ENCODE measurements around the gene AUP1. TPM values are rescaled to one million over a fixed set of nuclear protein-coding genes. Genes with fewer than 3 reads are reported as not detected.

The AUP1 gene
- total RNA-seq, 1 donor from 2014 or later, result 99.5 TPM

DNA sequence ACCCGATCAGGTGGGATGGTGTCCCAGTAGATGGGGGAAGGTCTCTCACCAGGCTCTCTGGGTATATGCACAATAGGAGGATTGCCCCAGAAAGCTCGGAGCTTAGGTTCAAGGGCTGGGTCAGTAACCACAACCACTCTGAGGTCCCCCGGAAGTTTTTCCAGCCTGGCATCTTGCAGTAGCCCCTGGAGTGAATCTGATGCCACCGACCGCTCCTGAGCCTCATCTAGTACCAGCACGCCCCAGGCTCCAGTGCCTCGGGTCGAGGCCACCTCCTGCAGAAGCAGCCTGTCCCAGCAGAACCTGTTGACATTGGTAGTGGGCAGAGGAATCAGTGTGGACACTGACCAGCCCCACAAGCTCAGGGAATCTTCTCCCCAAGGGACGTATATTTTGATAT is 5.5 kb downstream of the AUP1 start:
- H3K27ac Mint-ChIP-seq (ENCODE audit: unreplicated experiment), result no peak overlapping the region
- TF ChIP-seq, protein P1, sequence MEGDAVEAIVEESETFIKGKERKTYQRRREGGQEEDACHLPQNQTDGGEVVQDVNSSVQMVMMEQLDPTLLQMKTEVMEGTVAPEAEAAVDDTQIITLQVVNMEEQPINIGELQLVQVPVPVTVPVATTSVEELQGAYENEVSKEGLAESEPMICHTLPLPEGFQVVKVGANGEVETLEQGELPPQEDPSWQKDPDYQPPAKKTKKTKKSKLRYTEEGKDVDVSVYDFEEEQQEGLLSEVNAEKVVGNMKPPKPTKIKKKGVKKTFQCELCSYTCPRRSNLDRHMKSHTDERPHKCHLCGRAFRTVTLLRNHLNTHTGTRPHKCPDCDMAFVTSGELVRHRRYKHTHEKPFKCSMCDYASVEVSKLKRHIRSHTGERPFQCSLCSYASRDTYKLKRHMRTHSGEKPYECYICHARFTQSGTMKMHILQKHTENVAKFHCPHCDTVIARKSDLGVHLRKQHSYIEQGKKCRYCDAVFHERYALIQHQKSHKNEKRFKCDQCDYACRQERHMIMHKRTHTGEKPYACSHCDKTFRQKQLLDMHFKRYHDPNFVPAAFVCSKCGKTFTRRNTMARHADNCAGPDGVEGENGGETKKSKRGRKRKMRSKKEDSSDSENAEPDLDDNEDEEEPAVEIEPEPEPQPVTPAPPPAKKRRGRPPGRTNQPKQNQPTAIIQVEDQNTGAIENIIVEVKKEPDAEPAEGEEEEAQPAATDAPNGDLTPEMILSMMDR (IDR thresholded peaks at IDR 0.05; ENCODE audit: partially characterized antibody, unreplicated experiment), result no peak
- no peak overlapping the region for H3K4me3 Mint-ChIP-seq (ENCODE audit: unreplicated experiment)
- H3K36me3 Mint-ChIP-seq (ENCODE audit: unreplicated experiment), result peaks cover 9% of the 10 kb centered on the region
- peaks cover 12% of the 10 kb centered on the region for H3K9me3 Mint-ChIP-seq (ENCODE audit: unreplicated experiment)
- H3K4me1 Mint-ChIP-seq (ENCODE audit: low read depth, unreplicated experiment), result no peaks in the 10 kb centered on the region
- H3K27me3 Mint-ChIP-seq (ENCODE audit: unreplicated experiment), result peaks cover 29% of the 10 kb centered on the region
- no peak for DNase-seq

DNA sequence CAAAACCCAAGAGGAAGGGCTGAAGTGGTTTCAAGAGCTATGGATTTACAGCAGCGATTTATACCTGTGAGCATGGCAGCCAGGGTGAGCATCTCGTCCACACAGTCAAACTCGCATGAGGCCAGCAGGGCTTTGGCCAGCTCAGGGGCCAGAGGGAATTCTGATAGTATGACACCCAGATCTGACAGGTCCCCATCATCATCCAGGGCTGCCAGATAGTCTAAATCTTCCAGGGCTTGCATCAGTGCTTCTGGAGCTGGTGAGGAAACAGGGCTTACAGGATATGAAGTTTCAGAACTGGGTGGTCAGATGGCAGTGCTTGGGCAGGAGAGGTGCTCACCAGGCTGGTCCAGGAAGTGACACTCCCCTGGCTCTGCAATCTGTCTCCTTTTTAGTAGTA is 7.0 kb downstream of the AUP1 start:
- peaks cover 9% of the 10 kb centered on the region for H3K36me3 Mint-ChIP-seq (ENCODE audit: unreplicated experiment)

DNA sequence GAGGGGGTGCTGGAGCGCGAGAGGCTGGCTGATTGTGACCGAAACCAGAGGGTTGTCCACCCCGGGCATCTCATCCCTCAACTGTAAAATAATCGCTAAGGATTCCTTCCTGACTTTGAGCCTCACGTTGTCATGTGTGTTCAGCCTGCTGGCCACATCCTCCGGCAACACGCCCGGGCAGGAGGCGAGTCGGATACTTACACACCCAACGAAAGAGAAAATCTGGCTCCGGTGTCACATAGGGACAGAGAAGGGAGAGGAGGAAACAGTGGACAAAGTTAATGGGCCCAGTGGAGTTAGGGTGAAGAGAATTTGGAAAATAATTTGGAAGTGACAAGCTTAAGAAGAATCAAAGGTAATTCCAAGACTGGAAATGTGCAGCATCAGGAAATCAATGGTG is 12.9 kb downstream of the AUP1 start:
- Mint-ChIP-seq H3K27ac (ENCODE audit: unreplicated experiment) (no peak overlapping the region), H3K27me3 (ENCODE audit: unreplicated experiment) (peaks cover 27% of the 10 kb centered on the region), H3K4me1 (ENCODE audit: low read depth, unreplicated experiment) (peaks cover 4% of the 10 kb centered on the region), H3K9me3 (ENCODE audit: unreplicated experiment) (peaks cover 11% of the 10 kb centered on the region), H3K4me3 (ENCODE audit: unreplicated experiment) (peak overlapping the region; percentile 53), H3K36me3 (ENCODE audit: unreplicated experiment) (peaks cover 8% of the 10 kb centered on the region)
- DNase-seq, result peak; percentile 11
- TF ChIP-seq, protein P1 (IDR thresholded peaks at IDR 0.05; ENCODE audit: partially characterized antibody, unreplicated experiment), result no peak

More for the DNA sequence above, 7.0 kb downstream of the AUP1 start:
- no peaks in the 10 kb centered on the region for H3K4me1 Mint-ChIP-seq (ENCODE audit: low read depth, unreplicated experiment)
- peaks cover 30% of the 10 kb centered on the region for H3K27me3 Mint-ChIP-seq (ENCODE audit: unreplicated experiment)
- no peak overlapping the region for H3K4me3 Mint-ChIP-seq (ENCODE audit: unreplicated experiment)
- H3K9me3 Mint-ChIP-seq (ENCODE audit: unreplicated experiment), result peaks cover 7% of the 10 kb centered on the region
- no peak overlapping the region for H3K27ac Mint-ChIP-seq (ENCODE audit: unreplicated experiment)
- TF ChIP-seq, protein P1 (IDR thresholded peaks at IDR 0.05; ENCODE audit: partially characterized antibody, unreplicated experiment), result no peak
- no peak for DNase-seq

DNA sequence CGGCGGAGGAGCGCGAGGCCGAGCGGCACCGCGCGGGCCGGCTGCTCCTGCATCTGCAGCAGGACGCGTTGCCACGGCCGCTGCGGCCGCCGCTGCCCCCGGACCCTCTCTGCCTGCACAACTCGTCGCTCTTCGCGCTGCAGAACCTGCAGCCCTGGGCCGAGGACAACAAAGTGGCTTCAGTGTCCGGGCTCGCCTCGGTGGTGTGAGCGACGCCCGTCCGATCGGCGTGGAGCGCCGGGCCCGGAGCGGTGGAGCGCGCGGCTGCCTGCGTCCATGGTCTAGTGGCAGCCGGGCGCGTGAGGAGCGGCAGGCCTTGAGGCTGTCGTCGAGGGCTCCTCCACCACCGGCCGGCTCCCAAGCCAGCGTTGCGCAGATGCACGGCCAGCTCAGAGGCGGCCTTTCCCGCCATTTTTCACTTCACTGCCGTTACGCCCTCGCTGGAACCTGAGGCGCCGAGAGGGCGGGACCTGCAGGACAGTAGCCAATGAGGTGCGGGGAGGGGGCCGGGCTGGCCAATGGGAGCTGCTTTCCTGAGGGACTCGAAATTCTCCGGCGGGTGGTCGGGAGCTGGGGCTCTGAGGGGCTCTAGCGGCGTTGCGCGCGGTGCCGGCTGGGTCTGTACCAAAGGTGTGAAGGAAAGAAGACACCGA is 13.4 kb downstream of the AUP1 start:
- no peak overlapping the region for H3K27ac Mint-ChIP-seq (ENCODE audit: unreplicated experiment)
- H3K27me3 Mint-ChIP-seq (ENCODE audit: unreplicated experiment), result peaks cover 27% of the 10 kb centered on the region
- peaks cover 13% of the 10 kb centered on the region for H3K9me3 Mint-ChIP-seq (ENCODE audit: unreplicated experiment)
- peaks cover 6% of the 10 kb centered on the region for H3K4me1 Mint-ChIP-seq (ENCODE audit: low read depth, unreplicated experiment)
- H3K36me3 Mint-ChIP-seq (ENCODE audit: unreplicated experiment), result peaks cover 8% of the 10 kb centered on the region
- peak; percentile 78 for DNase-seq
- TF ChIP-seq, protein P1 (IDR thresholded peaks at IDR 0.05; ENCODE audit: partially characterized antibody, unreplicated experiment), result no peak
- peak overlapping the region; percentile 53 for H3K4me3 Mint-ChIP-seq (ENCODE audit: unreplicated experiment)

DNA sequence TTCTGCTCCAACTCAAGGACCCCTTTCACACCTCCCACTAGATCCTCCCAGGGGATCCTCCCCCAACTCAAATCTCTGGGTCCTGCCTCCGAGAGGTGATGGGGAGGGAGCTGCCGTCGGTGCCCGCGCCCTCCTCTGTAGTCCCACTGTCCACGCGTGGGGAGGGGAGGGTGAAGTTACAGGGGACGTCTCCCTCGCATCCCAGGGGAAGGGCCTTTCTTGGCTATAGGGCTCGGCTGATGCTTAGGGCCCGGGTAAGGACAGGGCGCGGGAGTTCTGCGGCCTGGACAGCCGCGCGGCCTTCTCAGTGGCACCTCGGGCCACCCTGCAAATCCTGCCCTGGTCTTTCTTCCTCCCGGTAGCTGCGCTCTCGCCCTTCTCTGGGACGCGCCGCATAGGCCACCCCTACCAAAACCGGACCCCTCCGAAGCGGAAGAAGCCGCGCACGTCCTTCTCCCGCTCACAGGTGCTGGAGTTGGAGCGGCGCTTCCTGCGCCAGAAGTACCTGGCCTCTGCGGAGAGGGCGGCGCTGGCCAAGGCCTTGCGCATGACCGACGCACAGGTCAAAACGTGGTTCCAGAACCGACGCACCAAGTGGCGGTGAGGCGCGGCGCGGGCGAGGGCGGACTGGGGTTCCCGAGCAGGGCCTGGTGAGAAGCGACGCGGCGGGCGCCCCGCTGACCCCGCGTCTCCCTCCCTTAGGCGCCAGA is 14.1 kb downstream of the AUP1 start:
- no peak overlapping the region for H3K27ac Mint-ChIP-seq (ENCODE audit: unreplicated experiment)
- H3K4me1 Mint-ChIP-seq (ENCODE audit: low read depth, unreplicated experiment), result peaks cover 6% of the 10 kb centered on the region
- TF ChIP-seq, protein P1 (IDR thresholded peaks at IDR 0.05; ENCODE audit: partially characterized antibody, unreplicated experiment), result no peak
- peaks cover 28% of the 10 kb centered on the region for H3K27me3 Mint-ChIP-seq (ENCODE audit: unreplicated experiment)
- peak overlapping the region; percentile 76 for H3K4me3 Mint-ChIP-seq (ENCODE audit: unreplicated experiment)
- peaks cover 13% of the 10 kb centered on the region for H3K9me3 Mint-ChIP-seq (ENCODE audit: unreplicated experiment)
- DNase-seq, result no peak
- peaks cover 8% of the 10 kb centered on the region for H3K36me3 Mint-ChIP-seq (ENCODE audit: unreplicated experiment)

Measured in glutamatergic neuron (in vitro differentiated cells).